ENCODE results near the gene ATP2B3. TPM values are rescaled to one million over a fixed set of nuclear protein-coding genes. Genes with fewer than 3 reads are reported as not detected.

ATP2B3 gene
- polyA plus RNA-seq, 1 experiment = 0.02 TPM

DNA sequence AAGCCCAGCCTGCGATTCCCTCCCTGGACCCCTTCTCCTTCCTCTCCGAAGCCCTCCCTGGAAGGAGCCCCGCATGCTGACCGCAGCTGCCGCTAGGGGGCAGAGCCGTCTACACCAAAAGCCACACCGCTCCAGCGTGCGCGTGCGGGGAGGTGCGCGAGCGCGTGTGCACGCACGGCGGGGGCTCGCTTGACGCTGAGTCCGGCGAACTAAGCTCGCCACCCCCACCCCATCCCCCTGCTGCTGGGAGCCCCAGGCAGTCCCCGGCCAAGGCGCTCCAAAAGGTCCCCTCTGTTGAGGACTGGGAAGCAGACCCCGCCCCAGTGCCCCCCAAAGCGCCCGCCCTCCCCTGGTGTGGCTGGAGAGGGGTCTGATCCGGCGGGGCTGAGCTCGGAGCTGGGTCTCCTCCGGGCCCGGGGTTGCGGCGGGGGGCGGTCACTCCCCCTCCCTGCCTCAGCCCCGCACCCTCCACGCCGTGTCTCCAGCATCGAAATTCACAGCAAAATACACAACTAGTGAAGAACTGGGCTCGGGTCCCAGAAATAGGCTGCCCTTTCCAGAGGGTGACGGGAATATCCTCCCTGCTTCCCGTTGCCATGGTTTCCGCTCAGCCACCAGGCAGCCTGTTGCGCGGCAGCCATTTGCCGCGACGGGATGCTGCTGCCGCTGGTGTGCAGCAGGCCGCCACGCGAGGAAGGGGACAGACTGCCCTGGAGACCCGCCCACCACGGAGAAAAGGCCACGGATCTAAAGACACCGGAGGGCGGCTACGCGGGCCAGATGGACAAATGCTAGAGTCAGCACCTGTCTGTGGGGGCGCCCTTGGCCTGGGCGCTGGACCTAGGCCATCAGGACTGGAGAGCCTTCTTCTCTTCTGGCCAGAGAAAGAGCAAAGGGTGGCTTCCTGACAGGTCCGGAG, 92.7 kb downstream of the ATP2B3 start:
- DNase-seq (ENCODE audit: low read depth) = no peak

DNA sequence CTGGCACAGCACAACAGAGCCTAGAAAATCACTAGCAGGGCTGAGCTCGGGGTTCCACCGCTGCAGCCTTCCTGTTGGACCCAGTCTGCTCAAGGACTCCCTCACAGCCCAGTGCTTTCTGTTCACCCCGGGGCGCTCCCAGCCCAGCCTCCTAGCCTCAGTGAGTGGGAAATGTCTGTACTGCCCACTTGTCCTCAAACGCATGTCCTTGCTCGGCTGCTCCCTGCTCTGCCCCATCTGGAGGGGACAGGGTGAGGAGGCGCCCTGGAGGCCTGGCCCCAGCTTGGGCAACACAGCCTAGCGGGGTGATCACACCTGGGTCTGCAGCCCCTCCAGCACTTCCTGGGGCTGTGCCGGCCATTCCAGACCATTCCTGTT, 93.4 kb downstream of the ATP2B3 start:
- POLR2A ChIA-PET = no interaction called here
- CTCF ChIA-PET = interaction anchor here (0.8 to 2.2 kb wide), 3 partner anchors 21 to 56 kb away, joined by 3 to 6 read pairs (median 4); no protein-coding TSS in a partner anchor
- no peak for DNase-seq (ENCODE audit: low read depth)
- 0 out of 2 replicates have a peak, but pooled peaks cover 2% of the 10 kb centered on the region for H3K27me3 ChIP-seq (ENCODE audit: control insufficient read depth, insufficient read depth, low read length)
- no peak overlapping the region for H3K4me3 ChIP-seq (ENCODE audit: low read depth, low read length)
- H3K36me3 ChIP-seq (ENCODE audit: control insufficient read depth, insufficient read depth, low read length) = no peaks in the 10 kb centered on the region
- no peak for TF ChIP-seq CTCF (IDR thresholded peaks at IDR 0.05; ENCODE audit: insufficient read depth, low read depth, low read length)

More for the DNA sequence above, 92.7 kb downstream of the ATP2B3 start:
- H3K27me3 ChIP-seq (ENCODE audit: control insufficient read depth, insufficient read depth, low read length) = 0 out of 2 replicates have a peak, but pooled peaks cover 2% of the 10 kb centered on the region
- no peaks in the 10 kb centered on the region for H3K36me3 ChIP-seq (ENCODE audit: control insufficient read depth, insufficient read depth, low read length)
- TF ChIP-seq CTCF (IDR thresholded peaks at IDR 0.05; ENCODE audit: insufficient read depth, low read depth, low read length) = peak; percentile 80
- POLR2A ChIA-PET = interaction anchor here (0.6 kb wide), 1 partner anchor 10 kb away, joined by 5 read pairs; no protein-coding TSS in a partner anchor
- CTCF ChIA-PET = interaction anchor here (0.8 to 2.2 kb wide), 14 partner anchors 8 to 412 kb away, joined by 3 to 19 read pairs (median 4); no protein-coding TSS in a partner anchor
- H3K4me3 ChIP-seq (ENCODE audit: low read depth, low read length) = peak overlapping the region; percentile 39

DNA sequence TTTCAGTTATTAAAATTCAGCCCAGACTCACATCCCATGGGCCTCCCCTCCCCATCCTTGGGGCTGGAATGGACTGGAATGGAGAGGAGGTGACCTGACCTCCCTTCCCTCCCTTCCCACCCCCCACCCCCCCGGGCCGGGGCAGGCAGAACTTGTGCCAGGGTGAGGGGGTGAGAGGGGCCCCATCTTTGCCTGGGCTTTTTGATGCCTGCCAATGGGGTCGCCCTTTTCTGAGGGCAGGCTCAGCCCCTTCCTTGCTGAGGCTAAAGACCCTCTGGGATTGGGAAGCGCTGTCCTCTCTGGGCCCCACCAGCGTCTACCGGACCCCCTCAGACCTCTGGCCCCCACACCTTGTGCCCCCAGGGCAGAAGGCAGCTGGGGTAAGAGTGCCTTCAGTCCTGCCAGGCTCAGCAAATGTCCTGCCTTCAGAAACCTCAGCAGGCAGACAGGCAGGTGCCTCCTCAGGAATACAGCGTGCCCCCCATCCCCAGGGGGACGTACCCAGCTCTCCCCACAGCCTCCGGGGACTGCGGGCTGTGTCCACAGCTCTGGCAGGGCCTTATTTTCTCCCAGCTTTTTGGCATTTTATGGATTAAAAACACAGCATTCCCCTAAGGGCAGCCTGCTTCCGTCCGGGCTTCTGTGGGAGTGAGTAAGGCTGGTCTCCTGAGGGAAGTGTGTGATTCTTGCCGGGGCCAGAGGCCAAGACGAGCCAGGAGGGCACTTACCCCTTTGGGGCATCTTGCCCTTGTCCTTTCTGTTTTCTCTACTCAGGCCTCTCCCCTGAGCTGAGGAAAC, 94.1 kb downstream of the ATP2B3 start:
- no peak for TF ChIP-seq CTCF (IDR thresholded peaks at IDR 0.05; ENCODE audit: insufficient read depth, low read depth, low read length)
- Histone ChIP-seq H3K4me3 (ENCODE audit: low read depth, low read length) (no peak overlapping the region), H3K27me3 (ENCODE audit: control insufficient read depth, insufficient read depth, low read length) (0 out of 2 replicates have a peak, but pooled peaks cover 2% of the 10 kb centered on the region), H3K36me3 (ENCODE audit: control insufficient read depth, insufficient read depth, low read length) (no peaks in the 10 kb centered on the region)
- no peak for DNase-seq (ENCODE audit: low read depth)
- ChIA-PET POLR2A (no interaction called here), CTCF (interaction anchor here (0.8 to 2.2 kb wide), 4 partner anchors 20 to 57 kb away, joined by 3 to 7 read pairs (median 5); no protein-coding TSS in a partner anchor)

DNA sequence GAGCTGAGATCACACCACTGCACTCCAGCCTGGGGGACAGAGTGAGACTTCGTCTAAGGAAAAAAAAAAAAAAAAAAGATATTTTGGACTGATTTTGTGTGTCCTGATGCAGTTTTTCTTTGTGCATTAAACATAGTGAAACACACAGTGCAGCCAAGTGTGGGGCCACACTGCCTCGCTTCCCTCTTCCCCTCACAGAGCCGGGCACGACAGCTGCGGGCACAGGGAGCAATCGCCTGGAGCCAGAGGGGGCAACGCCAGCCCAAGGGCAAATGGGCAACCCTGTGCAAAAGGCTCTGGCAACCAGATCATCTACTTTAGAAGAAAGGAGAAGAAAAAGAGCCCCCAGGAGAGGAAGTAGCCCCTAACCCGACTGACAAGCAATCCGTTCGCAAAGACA, 95.0 kb downstream of the ATP2B3 start:
- DNase-seq (ENCODE audit: low read depth) = no peak
- POLR2A ChIA-PET = no interaction called here
- H3K36me3 ChIP-seq (ENCODE audit: control insufficient read depth, insufficient read depth, low read length) = no peaks in the 10 kb centered on the region
- 0 out of 2 replicates have a peak, but pooled peaks cover 2% of the 10 kb centered on the region for H3K27me3 ChIP-seq (ENCODE audit: control insufficient read depth, insufficient read depth, low read length)
- no peak for TF ChIP-seq CTCF (IDR thresholded peaks at IDR 0.05; ENCODE audit: insufficient read depth, low read depth, low read length)
- H3K4me3 ChIP-seq (ENCODE audit: low read depth, low read length) = no peak overlapping the region
- CTCF ChIA-PET = interaction anchor here (1.8 kb wide), 1 partner anchor 55 kb away, joined by 7 read pairs; no protein-coding TSS in a partner anchor
